SK-N-SH treated with all-trans-retinoic acid at 6 μM for 48 hours (cell line): ENCODE measurements around the gene KDM4C.
"Not testable (repeated sequence)": the region's sequence is repeated elsewhere in the genome, so short reads cannot be mapped to it uniquely, and the experiment has no call there.

Experiments
- ATAC-seq: fragments of 200-7000 bp; cut with Tn5 transposase; 3 replicates; pipeline ENCODE4 v1.9.1; 2020; ENCODE audit warnings: mild to moderate bottlenecking, moderate library complexity
- ARNTL ChIP-seq: fragments of 450-650 bp; formaldehyde crosslinking; IDR thresholded peaks from 2 replicates; pipeline ENCODE4 v1.5.0; 2020; ENCODE audit warnings: low read depth, mild to moderate bottlenecking, moderate library complexity, borderline replicate concordance
- CREB5 ChIP-seq: fragments of 250-450 bp; sonication (Bioruptor Pico); IDR thresholded peaks from 2 replicates; pipeline ENCODE4 v1.5.1; 2020; ENCODE audit warnings: low read depth, mild to moderate bottlenecking, moderate library complexity
- CSDC2 ChIP-seq: fragments of 250-450 bp; sonication (Bioruptor Pico); IDR thresholded peaks from 2 replicates; pipeline ENCODE4 v1.5.0; 2020; ENCODE audit warnings: mild to moderate bottlenecking, moderate library complexity
- ESRRG ChIP-seq: fragments of 250-450 bp; sonication (Bioruptor Pico); IDR thresholded peaks from 2 replicates; pipeline ENCODE4 v1.6.1; 2021; ENCODE audit warnings: mild to moderate bottlenecking
- GLIS3 ChIP-seq: fragments of 250-450 bp; sonication (Bioruptor Pico); IDR thresholded peaks from 2 replicates; pipeline ENCODE4 v1.5.0; 2020; ENCODE audit warnings: mild to moderate bottlenecking, moderate library complexity
- ISL1 ChIP-seq: fragments of 250-450 bp; sonication (Bioruptor Pico); IDR thresholded peaks from 2 replicates; pipeline ENCODE4 v2.1.2; 2022; ENCODE audit warnings: mild to moderate bottlenecking, moderate library complexity
- OSR1 ChIP-seq: fragments of 250-450 bp; sonication (Bioruptor Pico); IDR thresholded peaks from 2 replicates; pipeline ENCODE4 v1.8.0; 2022; ENCODE audit warnings: moderate library complexity, mild to moderate bottlenecking, inconsistent platforms
- PATZ1 ChIP-seq: fragments of 250-450 bp; sonication (Bioruptor Pico); IDR thresholded peaks from 2 replicates; pipeline ENCODE4 v1.8.0; 2020; ENCODE audit warnings: mild to moderate bottlenecking, moderate library complexity, borderline replicate concordance
- PPARA ChIP-seq: fragments of 250-450 bp; sonication (Bioruptor Pico); IDR thresholded peaks from 2 replicates; pipeline ENCODE4 v1.5.0; 2020; ENCODE audit warnings: mild to moderate bottlenecking, borderline replicate concordance
- SNAI2 ChIP-seq: fragments of 250-450 bp; sonication (Bioruptor Pico); IDR thresholded peaks from 2 replicates; pipeline ENCODE4 v1.5.0; 2020; ENCODE audit warnings: mild to moderate bottlenecking, moderate library complexity
- TOX ChIP-seq: fragments of 250-450 bp; sonication (Bioruptor Pico); IDR thresholded peaks from 2 replicates; pipeline ENCODE4 v1.8.0; 2021; ENCODE audit warnings: mild to moderate bottlenecking, moderate library complexity, borderline replicate concordance
- ZC3H10 ChIP-seq: fragments of 250-450 bp; sonication (Bioruptor Pico); IDR thresholded peaks from 2 replicates; pipeline ENCODE4 v1.5.1; 2021; ENCODE audit warnings: mild to moderate bottlenecking, moderate library complexity
- ZFP3 ChIP-seq: fragments of 250-450 bp; sonication (Bioruptor Pico); IDR thresholded peaks from 2 replicates; pipeline ENCODE4 v1.5.0; 2020; ENCODE audit warnings: mild to moderate bottlenecking, moderate library complexity
- ZFP30 ChIP-seq: fragments of 450-650 bp; formaldehyde crosslinking; IDR thresholded peaks from 2 replicates; pipeline ENCODE4 v1.5.0; 2022; ENCODE audit warnings: mild to moderate bottlenecking, moderate library complexity
- ZNF565 ChIP-seq: fragments of 450-650 bp; formaldehyde crosslinking; conservative IDR thresholded peaks from 2 replicates; pipeline ENCODE4 v1.5.0; 2020; ENCODE audit warnings: low read depth, mild to moderate bottlenecking, moderate library complexity
- ZNF70 ChIP-seq: fragments of 450-650 bp; formaldehyde crosslinking; IDR thresholded peaks from 2 replicates; pipeline ENCODE4 v1.5.0; 2020; ENCODE audit warnings: mild to moderate bottlenecking, moderate library complexity
- ZNF8 ChIP-seq: fragments of 450-650 bp; formaldehyde crosslinking; IDR thresholded peaks from 2 replicates; pipeline ENCODE4 v1.5.0; 2020; ENCODE audit warnings: mild to moderate bottlenecking, moderate library complexity
- TF ChIP-seq, protein P1 (sequence below): fragments of 250-450 bp; sonication (Bioruptor Pico); IDR thresholded peaks from 2 replicates; pipeline ENCODE4 v1.8.0; 2021; ENCODE audit warnings: low read depth, mild to moderate bottlenecking, moderate library complexity, borderline replicate concordance
- TF ChIP-seq, protein P2 (sequence below): fragments of 250-450 bp; sonication (Bioruptor Pico); IDR thresholded peaks from 2 replicates; pipeline ENCODE4 v1.5.0; 2020; ENCODE audit warnings: mild to moderate bottlenecking, moderate library complexity

KDM4C gene

GRCh38 chr9:7178729-7179128 lies 421.0 kb downstream of the KDM4C start (continued):
- TF ChIP-seq, protein P1, sequence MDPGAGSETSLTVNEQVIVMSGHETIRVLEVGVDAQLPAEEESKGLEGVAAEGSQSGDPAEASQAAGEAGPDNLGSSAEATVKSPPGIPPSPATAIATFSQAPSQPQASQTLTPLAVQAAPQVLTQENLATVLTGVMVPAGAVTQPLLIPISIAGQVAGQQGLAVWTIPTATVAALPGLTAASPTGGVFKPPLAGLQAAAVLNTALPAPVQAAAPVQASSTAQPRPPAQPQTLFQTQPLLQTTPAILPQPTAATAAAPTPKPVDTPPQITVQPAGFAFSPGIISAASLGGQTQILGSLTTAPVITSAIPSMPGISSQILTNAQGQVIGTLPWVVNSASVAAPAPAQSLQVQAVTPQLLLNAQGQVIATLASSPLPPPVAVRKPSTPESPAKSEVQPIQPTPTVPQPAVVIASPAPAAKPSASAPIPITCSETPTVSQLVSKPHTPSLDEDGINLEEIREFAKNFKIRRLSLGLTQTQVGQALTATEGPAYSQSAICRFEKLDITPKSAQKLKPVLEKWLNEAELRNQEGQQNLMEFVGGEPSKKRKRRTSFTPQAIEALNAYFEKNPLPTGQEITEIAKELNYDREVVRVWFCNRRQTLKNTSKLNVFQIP (CRISPR knock-in tag), result no peak
- TF ChIP-seq OSR1 (CRISPR knock-in tag) (no peak), ARNTL (CRISPR knock-in tag) (no peak)

GRCh38 chr9:7180247-7180646 lies 422.5 kb downstream of the KDM4C start:
- TF ChIP-seq CSDC2 (CRISPR knock-in tag) (no peak), ZC3H10 (CRISPR knock-in tag) (no peak)
- ATAC-seq, result no peak

GRCh38 chr9:7183139-7183538 lies 425.4 kb downstream of the KDM4C start:
- not testable (repeated sequence) for ATAC-seq

- TF ChIP-seq ISL1 (CRISPR knock-in tag) (peak; percentile 78), OSR1 (CRISPR knock-in tag) (no peak), PATZ1 (CRISPR knock-in tag) (no peak)
- peak; percentile 90 for ATAC-seq
These were observed 427.8 kb downstream of the KDM4C start for GRCh38 chr9:7185612-7186011.

- no peak for TF ChIP-seq ARNTL (CRISPR knock-in tag)
- TF ChIP-seq ZC3H10 (CRISPR knock-in tag), result no peak
- no peak for TF ChIP-seq ZFP30
- no peak for TF ChIP-seq GLIS3
- TF ChIP-seq SNAI2, result no peak
- no peak for TF ChIP-seq OSR1 (CRISPR knock-in tag)
- no peak for TF ChIP-seq ESRRG (CRISPR knock-in tag)
- TF ChIP-seq TOX (CRISPR knock-in tag), result no peak
- TF ChIP-seq, protein P2, sequence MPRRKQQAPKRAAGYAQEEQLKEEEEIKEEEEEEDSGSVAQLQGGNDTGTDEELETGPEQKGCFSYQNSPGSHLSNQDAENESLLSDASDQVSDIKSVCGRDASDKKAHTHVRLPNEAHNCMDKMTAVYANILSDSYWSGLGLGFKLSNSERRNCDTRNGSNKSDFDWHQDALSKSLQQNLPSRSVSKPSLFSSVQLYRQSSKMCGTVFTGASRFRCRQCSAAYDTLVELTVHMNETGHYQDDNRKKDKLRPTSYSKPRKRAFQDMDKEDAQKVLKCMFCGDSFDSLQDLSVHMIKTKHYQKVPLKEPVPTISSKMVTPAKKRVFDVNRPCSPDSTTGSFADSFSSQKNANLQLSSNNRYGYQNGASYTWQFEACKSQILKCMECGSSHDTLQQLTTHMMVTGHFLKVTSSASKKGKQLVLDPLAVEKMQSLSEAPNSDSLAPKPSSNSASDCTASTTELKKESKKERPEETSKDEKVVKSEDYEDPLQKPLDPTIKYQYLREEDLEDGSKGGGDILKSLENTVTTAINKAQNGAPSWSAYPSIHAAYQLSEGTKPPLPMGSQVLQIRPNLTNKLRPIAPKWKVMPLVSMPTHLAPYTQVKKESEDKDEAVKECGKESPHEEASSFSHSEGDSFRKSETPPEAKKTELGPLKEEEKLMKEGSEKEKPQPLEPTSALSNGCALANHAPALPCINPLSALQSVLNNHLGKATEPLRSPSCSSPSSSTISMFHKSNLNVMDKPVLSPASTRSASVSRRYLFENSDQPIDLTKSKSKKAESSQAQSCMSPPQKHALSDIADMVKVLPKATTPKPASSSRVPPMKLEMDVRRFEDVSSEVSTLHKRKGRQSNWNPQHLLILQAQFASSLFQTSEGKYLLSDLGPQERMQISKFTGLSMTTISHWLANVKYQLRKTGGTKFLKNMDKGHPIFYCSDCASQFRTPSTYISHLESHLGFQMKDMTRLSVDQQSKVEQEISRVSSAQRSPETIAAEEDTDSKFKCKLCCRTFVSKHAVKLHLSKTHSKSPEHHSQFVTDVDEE (CRISPR knock-in tag), result no peak
- no peak for TF ChIP-seq ZNF70 (CRISPR knock-in tag)
- ATAC-seq, result no peak
These were observed 428.4 kb downstream of the KDM4C start for GRCh38 chr9:7186175-7186574.

DNA sequence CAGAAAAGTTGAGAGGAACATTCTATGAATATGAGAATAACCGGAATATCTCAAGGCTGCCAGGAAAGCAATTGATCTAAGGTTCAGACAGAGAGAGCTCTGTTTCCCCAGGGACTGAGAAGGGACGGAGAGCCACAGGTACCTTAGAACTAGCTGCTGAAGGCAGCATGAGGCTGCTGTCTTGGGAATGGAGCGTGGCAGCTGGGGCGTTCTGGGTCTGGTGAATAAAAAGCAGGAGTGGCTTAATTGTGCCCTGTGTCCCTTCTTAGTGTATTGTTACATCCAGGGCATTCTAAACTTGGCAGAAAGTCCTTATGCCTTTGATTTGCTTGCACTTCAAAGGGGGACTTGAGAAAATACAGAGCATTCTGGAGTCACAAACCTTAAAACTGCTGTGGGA lies 434.5 kb downstream of the KDM4C start:
- ATAC-seq, result no peak
- no peak for TF ChIP-seq PPARA
- TF ChIP-seq CREB5, result no peak
- TF ChIP-seq SNAI2, result no peak
- no peak for TF ChIP-seq ZNF8 (CRISPR knock-in tag)
- no peak for TF ChIP-seq ZNF70 (CRISPR knock-in tag)
- TF ChIP-seq, protein P2 (CRISPR knock-in tag), result no peak
- TF ChIP-seq CSDC2 (CRISPR knock-in tag), result no peak
- TF ChIP-seq ZC3H10 (CRISPR knock-in tag), result no peak
- TF ChIP-seq ZFP3 (CRISPR knock-in tag), result no peak
- TF ChIP-seq GLIS3, result no peak
- TF ChIP-seq ARNTL (CRISPR knock-in tag), result no peak
- TF ChIP-seq ZNF565, result no peak
- TF ChIP-seq PATZ1 (CRISPR knock-in tag), result no peak
